Osteocyte (in vitro differentiated cells): ENCODE results near the gene P2RX7. TPM values are rescaled to one million over a fixed set of nuclear protein-coding genes. Genes with fewer than 3 reads are reported as not detected.
"Not testable (repeated sequence)": the region's sequence is repeated elsewhere in the genome, so short reads cannot be mapped to it uniquely, and the experiment has no call there.

Source experiments
- DNase-seq: peaks from one replicate; pipeline ENCODE4 v3.0.0; 2021; ENCODE audit warnings: mixed read lengths; ENCODE audit not compliant: unreplicated experiment; ENCODE audit errors: extremely low spot score
- H3K27ac Mint-ChIP-seq: one replicate; pipeline ENCODE4 v1.8.0; 2021; ENCODE audit warnings: mild to moderate bottlenecking, mixed read lengths; ENCODE audit not compliant: unreplicated experiment
- H3K27me3 Mint-ChIP-seq: one replicate; pipeline ENCODE4 v1.8.0; 2021; ENCODE audit warnings: mixed read lengths; ENCODE audit not compliant: unreplicated experiment
- H3K36me3 Mint-ChIP-seq: one replicate; pipeline ENCODE4 v1.8.0; 2021; ENCODE audit warnings: mixed read lengths; ENCODE audit not compliant: unreplicated experiment
- H3K4me1 Mint-ChIP-seq: one replicate; pipeline ENCODE4 v1.8.0; 2021; ENCODE audit warnings: mixed read lengths; ENCODE audit not compliant: unreplicated experiment
- H3K4me3 Mint-ChIP-seq: one replicate; pipeline ENCODE4 v1.8.0; 2021; ENCODE audit warnings: mild to moderate bottlenecking, moderate library complexity, mixed read lengths; ENCODE audit not compliant: unreplicated experiment
- H3K9me3 Mint-ChIP-seq: one replicate; pipeline ENCODE4 v1.8.0; 2021; ENCODE audit warnings: mixed read lengths; ENCODE audit not compliant: unreplicated experiment
- total RNA-seq: library from RNA; stranded (reverse); gene quantifications from 2 replicates; pipeline ENCODE4 v1.2.1, GENCODE V29; 2021
- TF ChIP-seq, protein P1 (sequence below): fragments of 200-600 bp; sonication (generic); IDR thresholded peaks from 2 replicates; pipeline ENCODE4 v1.5.0; 2021; ENCODE audit warnings: antibody characterized with exemption, mild to moderate bottlenecking, moderate library complexity

Gene P2RX7
- total RNA-seq, 1 donor from 2014 or later = 0.30 TPM

- Mint-ChIP-seq H3K4me1 (no peaks in the 10 kb centered on the region), H3K27ac (no peak overlapping the region), H3K9me3 (no peaks in the 10 kb centered on the region), H3K4me3 (no peak overlapping the region), H3K27me3 (no peaks in the 10 kb centered on the region), H3K36me3 (peaks cover 10% of the 10 kb centered on the region)
- no peak for DNase-seq
- TF ChIP-seq, protein P1, sequence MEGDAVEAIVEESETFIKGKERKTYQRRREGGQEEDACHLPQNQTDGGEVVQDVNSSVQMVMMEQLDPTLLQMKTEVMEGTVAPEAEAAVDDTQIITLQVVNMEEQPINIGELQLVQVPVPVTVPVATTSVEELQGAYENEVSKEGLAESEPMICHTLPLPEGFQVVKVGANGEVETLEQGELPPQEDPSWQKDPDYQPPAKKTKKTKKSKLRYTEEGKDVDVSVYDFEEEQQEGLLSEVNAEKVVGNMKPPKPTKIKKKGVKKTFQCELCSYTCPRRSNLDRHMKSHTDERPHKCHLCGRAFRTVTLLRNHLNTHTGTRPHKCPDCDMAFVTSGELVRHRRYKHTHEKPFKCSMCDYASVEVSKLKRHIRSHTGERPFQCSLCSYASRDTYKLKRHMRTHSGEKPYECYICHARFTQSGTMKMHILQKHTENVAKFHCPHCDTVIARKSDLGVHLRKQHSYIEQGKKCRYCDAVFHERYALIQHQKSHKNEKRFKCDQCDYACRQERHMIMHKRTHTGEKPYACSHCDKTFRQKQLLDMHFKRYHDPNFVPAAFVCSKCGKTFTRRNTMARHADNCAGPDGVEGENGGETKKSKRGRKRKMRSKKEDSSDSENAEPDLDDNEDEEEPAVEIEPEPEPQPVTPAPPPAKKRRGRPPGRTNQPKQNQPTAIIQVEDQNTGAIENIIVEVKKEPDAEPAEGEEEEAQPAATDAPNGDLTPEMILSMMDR = no peak
These were observed 91.9 kb downstream of the P2RX7 start for GRCh38 chr12:121224591-121224990.

DNA sequence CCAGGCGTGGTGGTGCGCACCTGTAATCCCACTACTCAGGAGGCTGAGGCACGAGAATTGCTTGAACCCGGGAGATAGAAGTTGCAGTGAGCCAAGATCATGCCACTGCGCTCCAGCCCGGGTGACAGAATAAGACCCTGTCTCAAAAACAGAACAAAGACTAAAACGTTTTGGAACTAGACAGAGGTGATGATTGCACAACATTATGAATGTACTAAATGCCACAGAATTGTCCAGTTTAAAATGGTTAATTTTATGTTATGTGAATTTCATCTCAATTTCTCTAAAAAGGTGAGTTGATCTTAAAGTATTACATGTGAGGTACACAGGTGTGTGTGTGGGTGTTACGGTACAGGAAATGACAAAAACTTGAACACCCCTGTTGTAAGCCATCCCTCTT is 93.7 kb downstream of the P2RX7 start:
- no peaks in the 10 kb centered on the region for H3K9me3 Mint-ChIP-seq
- DNase-seq = no peak
- no peaks in the 10 kb centered on the region for H3K27me3 Mint-ChIP-seq
- no peak overlapping the region for H3K27ac Mint-ChIP-seq
- peaks cover 2% of the 10 kb centered on the region for H3K4me1 Mint-ChIP-seq
- TF ChIP-seq, protein P1 = no peak
- H3K4me3 Mint-ChIP-seq = no peak overlapping the region
- H3K36me3 Mint-ChIP-seq = peaks cover 11% of the 10 kb centered on the region

DNA sequence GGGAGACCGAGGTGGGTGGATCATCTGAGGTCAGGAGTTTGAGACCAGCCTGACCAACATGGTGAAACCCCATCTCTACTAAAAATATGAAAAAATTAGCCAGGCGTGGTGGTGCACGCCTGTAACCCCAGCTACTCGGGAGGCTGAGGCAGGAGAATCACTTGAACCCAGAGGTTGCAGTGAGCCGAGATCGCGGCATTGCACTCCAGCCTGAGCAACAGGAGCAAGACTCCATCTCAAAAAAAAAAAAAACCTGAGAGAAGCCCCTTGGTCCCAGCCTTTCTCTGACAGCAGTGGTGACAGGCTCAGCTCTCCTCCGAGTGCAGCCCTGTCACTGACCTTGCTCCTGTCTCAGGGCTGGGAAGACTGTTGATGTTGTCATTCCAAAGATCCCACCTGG is 94.2 kb downstream of the P2RX7 start:
- DNase-seq, H3K27me3 Mint-ChIP-seq, H3K9me3 Mint-ChIP-seq, H3K4me1 Mint-ChIP-seq, H3K4me3 Mint-ChIP-seq, H3K27ac Mint-ChIP-seq: not testable (repeated sequence)
- peaks cover 12% of the 10 kb centered on the region for H3K36me3 Mint-ChIP-seq

- no peak overlapping the region for H3K4me3 Mint-ChIP-seq
- TF ChIP-seq, protein P1 = no peak
- no peak overlapping the region for H3K27ac Mint-ChIP-seq
These were observed 94.6 kb downstream of the P2RX7 start for GRCh38 chr12:121227294-121227693.

GRCh38 chr12:121228919-121229665 is 96.4 kb downstream of the P2RX7 start:
- Mint-ChIP-seq H3K4me1 (peaks cover 2% of the 10 kb centered on the region), H3K36me3 (peaks cover 15% of the 10 kb centered on the region), H3K27me3 (no peaks in the 10 kb centered on the region), H3K9me3 (no peaks in the 10 kb centered on the region), H3K4me3 (no peak overlapping the region), H3K27ac (no peak overlapping the region)
- TF ChIP-seq, protein P1 = no peak
- no peak for DNase-seq

More at GRCh38 chr12:121227294-121227693, 94.6 kb downstream of the P2RX7 start:
- H3K27me3 Mint-ChIP-seq = no peaks in the 10 kb centered on the region
- no peaks in the 10 kb centered on the region for H3K9me3 Mint-ChIP-seq
- DNase-seq = no peak
- H3K36me3 Mint-ChIP-seq = peaks cover 11% of the 10 kb centered on the region
- peaks cover 2% of the 10 kb centered on the region for H3K4me1 Mint-ChIP-seq
